ENCODE measurements around the gene KIAA0930. TPM values are rescaled to one million over a fixed set of nuclear protein-coding genes. Genes with fewer than 3 reads are reported as not detected.

Gene KIAA0930
- total and polyA plus RNA-seq, 5 donors from 2014 or later = 0.70 to 21.3 (median 2.0) TPM

DNA sequence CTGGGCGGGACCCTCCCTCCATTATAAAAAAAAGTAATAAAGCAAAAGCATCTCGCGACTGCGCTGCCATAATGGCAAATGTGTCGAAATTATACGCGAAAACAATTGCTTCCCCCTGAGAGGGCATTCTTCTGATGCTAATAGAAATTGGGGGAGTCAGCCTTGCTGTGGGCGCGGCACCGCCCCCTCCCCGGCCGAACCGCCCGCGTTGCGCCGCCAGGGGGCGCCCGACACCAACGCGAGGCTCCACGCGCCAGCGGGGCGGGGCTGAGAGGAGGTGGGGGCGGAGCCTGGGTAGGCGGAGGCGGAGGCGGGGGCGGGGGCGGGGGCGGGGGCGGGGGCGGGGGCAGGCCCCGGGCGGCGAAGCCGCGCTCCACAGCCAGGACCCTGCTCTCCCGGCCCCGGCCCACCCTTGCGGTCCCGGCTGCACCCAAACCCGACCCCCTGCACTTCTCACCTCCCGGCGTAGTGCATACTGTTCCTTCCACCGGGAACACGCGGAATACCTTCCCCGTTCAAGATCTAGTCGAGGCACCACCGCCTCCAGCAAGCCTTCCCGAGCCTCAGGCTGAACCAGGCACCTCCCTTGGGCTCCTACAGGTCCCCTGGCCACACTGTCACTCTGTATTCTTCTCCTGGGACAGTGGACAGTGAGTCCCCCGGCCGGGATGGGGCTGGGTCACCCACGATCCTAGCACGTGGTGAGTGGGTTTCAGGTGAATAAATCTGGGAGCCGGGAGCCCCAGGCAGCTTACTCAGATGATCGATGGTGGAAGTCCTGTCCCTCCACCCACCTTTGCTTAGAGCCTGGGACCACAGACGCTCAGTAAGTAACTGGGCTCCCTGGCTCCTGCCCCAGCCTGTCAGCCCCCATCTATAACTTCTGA lies 28.5 kb upstream of the KIAA0930 start:
- ATAC-seq (ENCODE audit: low read depth in 2 of 2) = peak; percentile 96 to 97
- Histone ChIP-seq H3K27ac (ENCODE audit: insufficient read depth, low read length, poor library complexity, severe bottlenecking) (no peak overlapping the region), H3K36me3 (ENCODE audit: control insufficient read depth, insufficient read depth, low read length) (no peaks in the 10 kb centered on the region), H3K9me3 (ENCODE audit: control insufficient read depth in 2 of 2, low read length in 2 of 2) (no peaks in the 10 kb centered on the region), H3K4me3 (ENCODE audit: low read depth, low read length) (peak overlapping the region; percentile 66), H3K4me1 (ENCODE audit: control insufficient read depth, insufficient read depth, low read length, poor library complexity, severe bottlenecking) (peaks cover 16% of the 10 kb centered on the region), H3K27me3 (ENCODE audit: control insufficient read depth, insufficient read depth, low read length) (peaks cover 3% of the 10 kb centered on the region)
- peaks cover 0 to 2% (median 0%) of the 10 kb centered on the region in 7 donors for H3K9me3 Mint-ChIP-seq
- no peaks in the 10 kb centered on the region for H3K36me3 Mint-ChIP-seq
- DNase-seq = peak; percentile 76 to 88 (median 83)
- H3K4me1 Mint-ChIP-seq = peaks cover 0 to 15% (median 5%) of the 10 kb centered on the region in 4 donors
- peak overlapping the region in 1 of 3 donors; percentile 51 for H3K27ac Mint-ChIP-seq
- H3K4me3 Mint-ChIP-seq = peak overlapping the region; percentile 68 to 83 (median 80)
- H3K27me3 Mint-ChIP-seq = peaks cover 42% of the 10 kb centered on the region

DNA sequence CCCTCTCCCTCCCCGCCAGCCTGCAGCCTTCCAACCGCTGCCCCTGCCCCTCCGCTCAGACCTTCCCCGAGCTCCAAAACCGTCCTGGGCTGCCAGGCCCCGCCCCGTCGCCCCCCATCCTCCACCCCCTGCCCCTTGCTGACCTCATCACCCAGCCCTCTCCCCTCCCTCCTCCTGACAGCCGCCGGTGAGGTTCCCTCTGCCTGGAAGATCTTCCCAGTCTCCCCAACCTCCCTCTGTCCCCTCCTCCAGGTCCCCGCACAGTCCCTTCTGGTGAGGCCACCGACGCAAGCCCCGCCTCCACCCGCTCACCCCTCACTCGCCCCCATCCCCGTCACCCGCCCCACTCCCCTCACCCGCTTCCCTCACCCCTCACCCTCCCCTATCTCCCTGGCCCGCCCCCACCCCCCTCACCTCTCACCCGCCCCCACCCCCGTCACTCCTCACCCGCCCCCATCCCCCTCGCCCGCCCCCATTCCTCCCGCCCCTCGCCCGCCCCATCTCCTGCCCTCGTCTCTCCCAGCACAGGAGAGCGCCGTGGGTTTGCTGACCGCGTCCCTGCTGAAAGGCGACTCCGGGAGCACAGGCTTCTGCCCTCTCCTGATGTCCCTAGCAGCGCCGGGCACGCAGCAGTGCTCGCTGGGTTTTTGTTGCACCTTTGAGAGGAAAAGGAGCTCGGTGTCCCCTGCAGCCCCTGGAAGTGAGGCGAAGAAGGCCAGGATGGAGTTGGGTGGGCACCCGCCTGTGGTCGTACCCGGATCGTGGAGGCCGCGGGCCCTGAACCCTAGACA lies 27.7 kb upstream of the KIAA0930 start:
- H3K27ac Mint-ChIP-seq = no peak overlapping the region
- H3K4me1 ChIP-seq (ENCODE audit: control insufficient read depth, insufficient read depth, low read length, poor library complexity, severe bottlenecking) = peaks cover 16% of the 10 kb centered on the region

DNA sequence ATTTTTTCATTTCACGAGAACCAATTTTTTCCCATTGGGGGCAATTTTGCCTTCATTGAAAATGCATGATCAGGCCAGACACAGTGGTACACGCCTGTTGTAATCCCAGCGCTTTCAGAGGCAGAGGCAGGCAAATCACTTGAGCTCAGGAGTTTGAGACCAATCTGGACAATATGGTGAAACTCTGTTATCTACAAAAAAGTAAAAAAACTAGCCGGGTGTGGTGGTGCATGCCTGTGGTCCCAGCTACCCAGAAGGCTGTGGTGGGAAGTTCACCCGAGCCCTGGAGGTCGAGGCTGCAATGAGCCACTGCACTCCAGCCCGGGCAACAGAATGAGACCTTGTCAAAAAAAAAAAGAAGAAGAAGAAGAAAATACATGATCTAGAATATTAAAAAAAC lies 24.8 kb upstream of the KIAA0930 start:
- Mint-ChIP-seq H3K4me3 (no peak overlapping the region), H3K9me3 (no peaks in the 10 kb centered on the region), H3K36me3 (no peaks in the 10 kb centered on the region), H3K27ac (no peak overlapping the region), H3K27me3 (peaks cover 68% of the 10 kb centered on the region), H3K4me1 (peaks cover 0 to 15% (median 5%) of the 10 kb centered on the region in 4 donors)
- DNase-seq (no peak), ATAC-seq (ENCODE audit: low read depth in 2 of 2) (no peak)
- Histone ChIP-seq H3K4me3 (ENCODE audit: low read depth, low read length) (no peak overlapping the region), H3K9me3 (ENCODE audit: control insufficient read depth in 2 of 2, low read length in 2 of 2) (no peaks in the 10 kb centered on the region), H3K27ac (ENCODE audit: insufficient read depth, low read length, poor library complexity, severe bottlenecking) (no peak overlapping the region), H3K4me1 (ENCODE audit: control insufficient read depth, insufficient read depth, low read length, poor library complexity, severe bottlenecking) (peaks cover 16% of the 10 kb centered on the region), H3K27me3 (ENCODE audit: control insufficient read depth, insufficient read depth, low read length) (peaks cover 3% of the 10 kb centered on the region), H3K36me3 (ENCODE audit: control insufficient read depth, insufficient read depth, low read length) (no peaks in the 10 kb centered on the region)

More for the DNA sequence above, 27.7 kb upstream of the KIAA0930 start:
- H3K36me3 ChIP-seq (ENCODE audit: control insufficient read depth, insufficient read depth, low read length) = no peaks in the 10 kb centered on the region
- peaks cover 3% of the 10 kb centered on the region for H3K27me3 ChIP-seq (ENCODE audit: control insufficient read depth, insufficient read depth, low read length)
- ATAC-seq (ENCODE audit: low read depth in 2 of 2) = peak in 1 of 2 donors; percentile 3
- Mint-ChIP-seq H3K9me3 (peaks cover 0 to 2% (median 0%) of the 10 kb centered on the region in 7 donors), H3K4me1 (peaks cover 0 to 15% (median 5%) of the 10 kb centered on the region in 4 donors), H3K27me3 (peaks cover 50% of the 10 kb centered on the region), H3K36me3 (no peaks in the 10 kb centered on the region), H3K4me3 (peak overlapping the region; percentile 68 to 83 (median 75))
- peak overlapping the region; percentile 66 for H3K4me3 ChIP-seq (ENCODE audit: low read depth, low read length)
- peak in 1 of 3 donors; percentile 39 for DNase-seq
- H3K9me3 ChIP-seq (ENCODE audit: control insufficient read depth in 2 of 2, low read length in 2 of 2) = no peaks in the 10 kb centered on the region
- H3K27ac ChIP-seq (ENCODE audit: insufficient read depth, low read length, poor library complexity, severe bottlenecking) = no peak overlapping the region

DNA sequence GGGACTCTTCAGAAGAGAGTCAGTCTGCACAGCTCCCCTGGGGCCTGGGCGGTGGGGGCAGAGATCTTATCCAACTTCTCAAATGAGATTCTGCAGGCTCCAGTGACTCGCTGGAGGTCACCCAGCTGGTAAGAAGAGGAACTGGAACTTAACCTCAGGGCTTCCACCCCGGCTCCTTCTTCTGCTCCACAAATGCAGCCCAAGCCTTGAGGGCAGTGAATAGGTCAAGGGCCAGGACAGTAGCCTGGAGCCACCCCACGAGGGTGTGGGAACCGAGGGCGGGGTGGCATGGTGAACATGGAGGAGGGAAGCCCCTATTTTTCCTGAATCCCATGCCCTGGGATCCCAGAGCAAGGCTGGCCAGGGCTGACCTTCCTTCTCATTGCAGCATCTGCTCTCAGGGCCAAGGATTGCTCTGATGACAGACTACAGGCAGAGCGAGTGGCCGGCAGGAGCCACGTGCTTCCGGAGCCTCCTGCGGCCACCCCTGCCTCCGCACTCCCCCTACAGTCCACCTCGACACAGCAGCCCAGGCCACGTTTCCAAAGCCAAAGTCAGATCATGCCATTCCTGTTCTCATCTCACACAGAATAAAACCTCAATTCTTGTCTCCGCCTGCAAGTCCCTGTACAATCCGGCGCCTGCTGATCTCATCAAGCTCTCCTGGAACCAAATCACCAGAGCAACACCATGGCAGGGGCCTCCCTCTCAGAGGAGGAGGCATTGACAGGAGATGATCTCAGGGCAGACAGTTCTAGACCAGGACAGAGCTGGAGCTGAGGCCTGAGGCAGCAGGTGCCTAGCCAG lies 23.0 kb upstream of the KIAA0930 start:
- Histone ChIP-seq H3K4me3 (ENCODE audit: low read depth, low read length) (no peak overlapping the region), H3K36me3 (ENCODE audit: control insufficient read depth, insufficient read depth, low read length) (no peaks in the 10 kb centered on the region), H3K27ac (ENCODE audit: insufficient read depth, low read length, poor library complexity, severe bottlenecking) (no peak overlapping the region), H3K27me3 (ENCODE audit: control insufficient read depth, insufficient read depth, low read length) (no peaks in the 10 kb centered on the region), H3K9me3 (ENCODE audit: control insufficient read depth in 2 of 2, low read length in 2 of 2) (no peaks in the 10 kb centered on the region), H3K4me1 (ENCODE audit: control insufficient read depth, insufficient read depth, low read length, poor library complexity, severe bottlenecking) (peaks cover 7% of the 10 kb centered on the region)
- Mint-ChIP-seq H3K4me1 (peaks cover 0 to 4% (median 1%) of the 10 kb centered on the region in 4 donors), H3K36me3 (no peaks in the 10 kb centered on the region), H3K9me3 (no peaks in the 10 kb centered on the region), H3K27me3 (peaks cover 66% of the 10 kb centered on the region), H3K27ac (no peak overlapping the region), H3K4me3 (no peak overlapping the region)
- peak in 1 of 2 donors; percentile 60 for ATAC-seq (ENCODE audit: low read depth in 2 of 2)
- no peak for DNase-seq

DNA sequence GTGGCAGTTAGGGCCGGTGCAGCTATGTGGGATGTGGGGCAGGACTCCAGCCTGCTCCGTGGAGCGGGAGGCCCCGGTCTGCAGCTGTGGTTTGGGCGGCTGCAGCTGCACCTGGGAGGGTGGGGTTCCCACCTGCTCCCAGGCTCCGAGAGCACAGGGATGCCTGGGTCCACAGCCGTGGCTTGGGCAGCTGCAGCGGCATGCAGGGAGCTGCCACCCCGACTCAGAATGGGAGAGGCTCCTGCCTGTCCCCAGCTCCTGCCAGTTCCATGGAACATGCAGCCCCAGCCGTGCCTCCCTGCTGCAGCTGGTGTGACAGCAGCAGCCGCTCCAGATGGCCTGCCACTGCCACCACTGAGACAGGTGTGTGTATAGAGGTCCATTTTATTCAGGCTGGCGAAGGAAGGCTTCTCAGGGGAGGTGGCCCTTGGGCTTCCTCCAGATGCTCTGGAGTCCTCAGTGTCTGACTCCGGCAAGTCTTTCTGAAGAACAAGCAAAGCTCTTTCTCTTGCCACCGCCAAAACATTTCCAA lies 22.3 kb upstream of the KIAA0930 start:
- H3K4me3 Mint-ChIP-seq = no peak overlapping the region
- DNase-seq (no peak), ATAC-seq (ENCODE audit: low read depth in 2 of 2) (no peak)
- peaks cover 2% of the 10 kb centered on the region for H3K4me1 ChIP-seq (ENCODE audit: control insufficient read depth, insufficient read depth, low read length, poor library complexity, severe bottlenecking)
- no peaks in the 10 kb centered on the region for H3K36me3 ChIP-seq (ENCODE audit: control insufficient read depth, insufficient read depth, low read length)
- no peak overlapping the region for H3K4me3 ChIP-seq (ENCODE audit: low read depth, low read length)
- no peaks in the 10 kb centered on the region for H3K27me3 ChIP-seq (ENCODE audit: control insufficient read depth, insufficient read depth, low read length)
- peaks cover 64% of the 10 kb centered on the region for H3K27me3 Mint-ChIP-seq
- no peak overlapping the region for H3K27ac Mint-ChIP-seq
- H3K27ac ChIP-seq (ENCODE audit: insufficient read depth, low read length, poor library complexity, severe bottlenecking) = no peak overlapping the region
- H3K9me3 Mint-ChIP-seq = peaks cover 0 to under 1% (median 0%) of the 10 kb centered on the region in 7 donors
- H3K4me1 Mint-ChIP-seq = peaks cover 0 to 3% (median under 1%) of the 10 kb centered on the region in 4 donors
- no peaks in the 10 kb centered on the region for H3K36me3 Mint-ChIP-seq
- H3K9me3 ChIP-seq (ENCODE audit: control insufficient read depth in 2 of 2, low read length in 2 of 2) = no peaks in the 10 kb centered on the region

DNA sequence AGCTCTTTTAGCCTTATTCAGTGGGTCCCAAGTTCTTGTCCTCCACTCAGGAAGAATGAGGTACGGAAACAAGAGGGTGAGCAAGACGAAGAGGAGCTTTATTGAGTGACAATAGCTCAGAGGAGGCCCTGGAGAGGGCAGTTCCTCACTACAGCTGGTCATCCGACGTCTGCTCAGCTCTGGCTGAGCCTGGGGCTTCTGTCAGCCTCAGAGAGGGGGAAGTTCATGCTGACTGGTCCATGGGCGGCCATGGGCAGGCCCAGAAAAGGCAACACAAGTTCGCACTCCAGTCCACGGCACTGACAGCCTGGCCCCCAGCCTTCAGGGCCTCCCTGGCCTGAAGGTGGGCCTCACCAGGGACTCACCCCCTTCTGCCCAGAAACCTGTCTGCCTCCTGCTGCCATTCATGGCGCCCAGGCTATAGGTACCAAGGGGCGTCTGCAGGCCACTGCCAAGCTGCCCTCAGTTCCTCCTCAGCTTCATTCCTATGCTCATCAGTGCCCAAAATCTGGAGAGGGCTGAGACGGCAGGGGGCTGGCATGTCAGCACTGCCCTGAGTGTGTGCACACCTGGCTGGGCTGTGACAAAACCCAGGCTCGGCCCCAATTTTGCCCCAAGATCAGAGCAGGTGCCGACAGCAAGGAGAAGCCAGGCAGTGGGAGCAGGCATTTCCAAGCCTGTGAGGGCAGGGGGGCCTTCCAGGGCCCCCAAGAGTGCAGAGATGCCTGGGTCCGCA lies 21.7 kb upstream of the KIAA0930 start:
- no peak overlapping the region for H3K4me3 Mint-ChIP-seq
- H3K36me3 Mint-ChIP-seq = no peaks in the 10 kb centered on the region
- Histone ChIP-seq H3K4me3 (ENCODE audit: low read depth, low read length) (no peak overlapping the region), H3K27me3 (ENCODE audit: control insufficient read depth, insufficient read depth, low read length) (no peaks in the 10 kb centered on the region), H3K36me3 (ENCODE audit: control insufficient read depth, insufficient read depth, low read length) (no peaks in the 10 kb centered on the region), H3K27ac (ENCODE audit: insufficient read depth, low read length, poor library complexity, severe bottlenecking) (no peak overlapping the region), H3K9me3 (ENCODE audit: control insufficient read depth in 2 of 2, low read length in 2 of 2) (no peaks in the 10 kb centered on the region), H3K4me1 (ENCODE audit: control insufficient read depth, insufficient read depth, low read length, poor library complexity, severe bottlenecking) (no peaks in the 10 kb centered on the region)
- H3K9me3 Mint-ChIP-seq = peaks cover 0 to 2% (median 0%) of the 10 kb centered on the region in 7 donors
- ATAC-seq (ENCODE audit: low read depth in 2 of 2) (no peak), DNase-seq (no peak)
- peaks cover 0 to 3% (median 0%) of the 10 kb centered on the region in 4 donors for H3K4me1 Mint-ChIP-seq
- no peak overlapping the region for H3K27ac Mint-ChIP-seq
- H3K27me3 Mint-ChIP-seq = peaks cover 60% of the 10 kb centered on the region
